Activated naive CD4-positive, alpha-beta T cell treated with anti-CD3 and anti-CD28 coated beads, Interleukin-2, amount 50 U/mL, for 16 hours (primary cell): ENCODE data around the gene KLHL7.

ENCODE experiments used
- DNase-seq: peaks from one replicate; pipeline ENCODE4 v3.0.0-alpha.2; 2020

The KLHL7 gene, protein sequence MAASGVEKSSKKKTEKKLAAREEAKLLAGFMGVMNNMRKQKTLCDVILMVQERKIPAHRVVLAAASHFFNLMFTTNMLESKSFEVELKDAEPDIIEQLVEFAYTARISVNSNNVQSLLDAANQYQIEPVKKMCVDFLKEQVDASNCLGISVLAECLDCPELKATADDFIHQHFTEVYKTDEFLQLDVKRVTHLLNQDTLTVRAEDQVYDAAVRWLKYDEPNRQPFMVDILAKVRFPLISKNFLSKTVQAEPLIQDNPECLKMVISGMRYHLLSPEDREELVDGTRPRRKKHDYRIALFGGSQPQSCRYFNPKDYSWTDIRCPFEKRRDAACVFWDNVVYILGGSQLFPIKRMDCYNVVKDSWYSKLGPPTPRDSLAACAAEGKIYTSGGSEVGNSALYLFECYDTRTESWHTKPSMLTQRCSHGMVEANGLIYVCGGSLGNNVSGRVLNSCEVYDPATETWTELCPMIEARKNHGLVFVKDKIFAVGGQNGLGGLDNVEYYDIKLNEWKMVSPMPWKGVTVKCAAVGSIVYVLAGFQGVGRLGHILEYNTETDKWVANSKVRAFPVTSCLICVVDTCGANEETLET

DNA sequence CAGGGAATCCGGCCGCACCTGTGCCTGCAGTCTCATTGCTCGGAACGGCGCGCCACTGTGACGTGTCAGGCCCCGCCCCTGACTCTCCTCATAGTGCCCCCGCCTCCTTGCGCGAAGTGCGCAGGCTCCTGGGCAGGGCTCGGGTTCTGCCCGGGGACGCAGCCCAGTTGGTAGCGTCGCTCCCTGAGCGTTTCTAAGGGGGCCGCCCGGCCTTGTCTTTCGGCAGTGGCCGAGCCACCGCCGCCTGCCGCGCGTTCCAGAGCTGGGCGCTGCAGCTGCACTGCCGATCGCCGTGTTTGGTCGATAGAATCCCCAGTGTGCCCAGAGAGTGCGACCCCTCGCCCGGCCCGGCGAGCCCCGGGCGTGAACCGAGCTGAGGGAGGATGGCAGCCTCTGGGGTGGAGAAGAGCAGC is at the start of gene KLHL7:
TSS of gene KLHL7 (plus strand) at position 142 of the 413 bp plus-strand sequence. CDS start at position 384, 242 bp downstream.
- DNase-seq: peak; percentile 98

DNA sequence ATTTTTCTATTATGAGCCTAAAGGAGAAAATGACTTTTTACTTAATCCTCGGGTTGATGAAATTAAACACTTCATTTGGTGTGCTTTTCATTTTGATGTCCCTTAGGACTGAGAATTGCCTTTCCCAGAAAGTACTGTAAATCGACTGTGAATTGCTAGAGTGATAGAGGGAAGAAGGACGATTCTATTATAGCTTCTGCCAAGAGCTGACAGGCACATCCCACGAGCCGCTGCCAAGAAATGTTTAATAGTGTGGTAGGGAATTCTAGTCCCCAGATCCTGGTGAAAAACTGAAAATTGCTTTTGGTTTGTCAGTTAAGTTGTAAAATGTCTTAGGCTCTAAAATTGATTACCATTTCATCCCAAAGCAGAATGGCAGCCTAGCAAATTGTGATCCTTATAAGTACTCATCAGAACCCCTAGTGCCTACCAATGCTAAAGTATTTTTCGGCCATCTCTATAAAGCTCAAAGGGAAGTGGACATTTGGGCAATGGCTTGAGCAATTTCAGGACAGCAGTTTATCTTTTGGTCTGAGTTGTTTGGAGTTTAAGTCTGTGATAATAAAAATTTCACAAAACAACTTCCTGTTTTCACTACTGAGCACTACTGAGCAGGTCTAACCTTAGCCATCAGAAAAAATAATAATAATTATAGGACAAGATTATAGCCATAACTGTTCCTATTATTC is 47.0 kb upstream of the KLHL7 start:
- DNase-seq: no peak

DNA sequence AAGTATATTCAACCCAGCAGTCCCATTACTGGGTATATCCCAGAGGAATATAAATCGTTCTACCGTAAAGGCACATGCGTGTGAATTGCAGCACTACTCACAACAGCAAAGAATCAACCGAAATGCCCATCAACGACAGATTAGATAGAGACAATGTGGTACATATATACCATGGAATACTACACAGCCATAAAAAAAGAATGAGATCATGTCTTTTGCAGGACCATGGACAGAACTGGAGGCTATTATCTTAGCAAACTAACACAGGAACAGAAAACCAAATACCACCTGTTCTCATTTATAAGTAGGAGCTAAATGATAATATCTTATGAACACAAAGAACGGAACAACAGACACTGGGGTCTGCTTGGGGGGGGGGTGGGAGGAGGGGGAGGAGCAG is 44.3 kb upstream of the KLHL7 start:
- DNase-seq: no peak

DNA sequence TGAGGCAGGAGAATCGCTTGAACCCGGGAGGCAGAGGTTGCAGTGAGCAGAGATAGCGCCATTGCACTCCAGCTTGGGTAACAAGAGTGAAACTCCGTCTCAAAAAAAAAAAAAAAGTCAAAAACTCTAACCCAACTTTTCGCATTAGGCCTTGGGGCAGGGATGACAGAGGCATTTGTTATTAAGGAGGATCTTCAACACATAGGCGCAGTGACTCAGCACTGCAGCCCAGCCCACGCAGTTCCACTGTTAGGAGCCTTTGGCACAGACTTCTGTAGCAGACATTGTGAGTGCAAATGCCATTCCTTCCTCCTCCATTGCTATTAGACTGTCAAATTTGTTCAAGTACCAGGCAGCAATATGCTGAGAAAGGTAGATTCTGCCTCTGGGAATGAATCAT is 43.1 kb upstream of the KLHL7 start:
- no peak for DNase-seq

DNA sequence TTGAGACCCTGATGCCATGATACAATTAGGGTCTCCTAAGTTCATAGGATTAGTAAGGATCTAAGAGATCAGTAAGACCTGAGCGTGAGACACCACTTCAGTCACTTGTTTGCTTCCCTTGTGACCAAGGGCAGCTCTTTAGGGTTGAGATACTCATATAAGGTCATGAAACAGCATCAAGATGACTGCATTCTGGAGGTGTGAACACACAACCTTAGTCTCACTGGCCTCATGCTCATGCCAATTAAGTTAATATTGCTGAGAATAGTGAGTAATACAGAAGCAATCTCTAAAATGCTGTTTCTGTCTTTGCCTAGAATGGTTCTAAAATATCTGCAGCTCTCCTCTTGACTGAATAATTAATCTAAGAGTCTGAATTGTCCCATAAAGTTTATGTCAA is 39.6 kb upstream of the KLHL7 start:
- DNase-seq: no peak

DNA sequence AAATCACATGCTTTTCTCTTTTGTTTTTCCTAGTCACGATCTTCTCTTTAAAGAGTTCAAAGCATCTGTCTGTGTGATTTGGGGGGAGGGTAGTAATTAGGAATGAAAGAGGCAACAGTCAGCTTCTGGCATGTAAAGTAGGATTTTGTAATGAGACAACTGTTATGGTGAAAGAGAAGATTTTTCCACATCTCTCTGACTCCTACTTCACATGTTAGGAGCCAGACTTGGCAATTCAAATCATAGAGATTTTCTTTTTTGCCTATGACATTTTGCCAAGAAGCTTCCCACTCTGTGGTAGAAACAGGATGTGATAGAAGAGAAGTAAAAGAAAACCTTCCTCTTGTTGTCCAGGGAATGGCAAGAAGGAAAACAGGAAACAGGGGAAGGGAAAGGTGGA is 38.3 kb upstream of the KLHL7 start:
- DNase-seq: no peak

DNA sequence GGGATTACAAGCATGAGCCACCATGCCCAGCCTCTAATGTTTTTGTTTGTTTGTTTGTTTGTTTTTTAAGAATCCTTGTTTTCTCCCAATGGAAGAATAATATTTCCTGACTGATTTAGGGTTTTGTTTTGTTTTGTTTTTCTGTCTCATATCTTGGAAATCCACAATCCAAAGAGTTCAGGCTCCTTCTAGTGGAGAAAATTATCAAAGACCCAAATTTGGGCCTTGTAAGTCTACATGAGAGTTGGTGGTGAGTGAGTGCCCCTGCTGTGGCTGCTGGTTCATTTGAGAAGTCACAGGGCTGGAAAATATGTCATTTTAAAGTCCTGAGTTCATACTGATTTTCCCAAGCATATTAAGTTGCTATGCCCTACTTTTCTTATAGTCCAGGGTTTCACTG is 33.5 kb upstream of the KLHL7 start:
- no peak for DNase-seq

DNA sequence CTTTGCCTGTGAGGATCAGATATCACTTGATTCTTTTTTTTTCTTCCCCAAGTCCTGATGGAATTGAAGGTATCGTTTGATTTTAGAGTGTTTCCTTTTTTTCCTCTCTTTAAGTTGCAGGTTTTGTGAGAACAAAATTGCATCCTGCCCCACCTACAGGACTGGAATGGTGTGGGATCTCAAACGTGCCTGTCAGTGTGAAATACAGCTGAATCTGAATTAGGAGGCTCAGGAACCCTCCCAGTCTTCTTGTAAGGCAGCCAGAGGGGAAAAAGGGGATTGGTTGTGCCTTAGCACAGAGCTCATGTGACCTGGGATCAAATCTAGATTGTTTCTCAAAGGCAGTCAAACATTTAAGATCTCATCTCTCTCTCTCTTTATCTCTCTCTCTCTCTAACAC is 32.7 kb upstream of the KLHL7 start:
- no peak for DNase-seq

DNA sequence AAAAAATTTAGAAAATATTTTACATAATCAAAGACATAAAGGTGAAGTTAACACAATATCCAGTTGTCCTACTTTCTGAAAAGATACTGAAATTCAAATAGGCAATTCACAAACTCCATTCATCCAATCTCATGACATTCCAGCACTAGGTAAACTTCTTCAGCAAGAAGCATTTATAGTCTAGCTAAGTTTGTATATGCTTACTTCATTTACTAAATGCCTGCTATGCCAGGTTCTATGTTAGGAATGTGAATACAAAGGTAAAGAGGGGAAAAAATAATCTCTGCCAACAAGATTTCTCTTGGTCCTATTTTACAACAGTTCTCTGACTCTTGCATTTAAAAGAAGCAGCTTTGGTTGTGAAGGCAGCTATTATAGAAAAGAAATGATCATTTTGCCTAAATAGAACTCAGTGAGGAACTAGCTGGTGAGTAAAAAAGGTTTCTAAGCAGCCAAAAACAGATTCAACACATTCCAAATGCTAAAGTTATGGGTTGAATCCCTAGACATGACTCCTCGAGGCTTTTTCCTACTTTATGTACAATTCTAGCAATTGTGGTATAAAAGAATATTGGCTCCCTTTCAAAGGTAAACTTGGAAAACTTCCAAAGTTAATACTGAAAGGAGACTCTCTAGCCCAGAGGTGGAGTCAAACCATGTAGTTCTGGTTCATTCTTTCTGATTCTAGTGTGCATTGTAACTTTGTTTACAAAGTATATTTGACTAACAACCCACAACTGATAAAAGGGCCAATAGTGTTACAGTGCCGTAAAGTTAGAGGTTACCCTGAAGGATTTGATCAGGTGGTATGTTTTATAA is 30.9 kb upstream of the KLHL7 start:
- no peak for DNase-seq

DNA sequence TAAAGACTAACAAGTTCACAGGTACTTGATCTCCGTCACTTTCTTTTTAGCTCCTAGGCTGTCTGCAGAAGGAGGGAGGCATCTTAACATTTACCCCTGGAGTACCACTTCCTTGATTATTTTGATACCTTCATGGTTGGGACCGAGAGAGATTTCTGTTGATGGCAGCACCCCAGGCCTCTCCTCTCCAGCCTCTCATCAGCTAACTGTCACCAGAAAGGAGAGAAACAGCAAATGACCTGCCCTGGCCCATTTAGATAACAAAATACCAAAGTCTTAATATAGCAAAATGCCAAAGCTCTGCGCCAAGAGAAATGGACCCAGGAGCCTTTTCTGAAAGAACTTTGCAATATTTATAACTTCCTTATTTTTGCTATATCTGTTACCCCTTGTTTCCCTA is 30.0 kb upstream of the KLHL7 start:
- no peak for DNase-seq

DNA sequence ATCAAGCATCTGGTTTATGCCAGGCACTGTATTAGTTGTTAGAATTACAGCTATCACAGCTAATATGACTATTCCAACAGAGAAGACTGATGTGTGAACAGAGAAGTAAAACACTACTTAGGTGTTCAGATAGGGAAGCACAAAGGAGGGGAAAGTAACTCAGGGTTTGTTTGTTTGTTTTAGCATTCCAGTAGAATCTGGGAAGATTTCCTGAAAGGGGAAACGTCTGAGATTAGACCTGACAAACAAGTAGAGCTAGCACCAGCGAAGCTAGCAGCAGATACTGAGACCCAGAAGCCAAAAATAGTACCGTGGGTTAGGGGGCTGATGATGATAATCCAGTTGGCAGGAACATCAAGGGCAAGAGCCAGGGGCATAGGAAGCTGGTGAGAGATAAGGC is 28.8 kb upstream of the KLHL7 start:
- no peak for DNase-seq

DNA sequence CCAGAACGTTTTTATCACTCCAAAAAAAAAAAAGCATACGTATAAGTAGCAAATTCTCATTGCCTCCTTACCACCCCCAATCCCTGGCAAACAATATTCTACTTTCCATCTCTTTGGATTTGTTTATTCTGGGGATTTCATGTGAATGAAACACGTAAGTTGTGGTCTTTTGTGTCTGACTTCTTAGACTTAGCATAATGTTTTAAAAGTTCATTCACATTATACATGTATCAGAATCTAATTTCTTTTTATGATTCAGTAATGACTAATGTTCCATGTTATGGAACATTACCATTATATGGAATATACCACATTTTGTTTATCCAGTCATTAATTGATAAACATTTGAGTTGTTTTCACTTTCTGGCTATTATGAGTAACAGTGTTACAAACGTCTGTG is 12.5 kb upstream of the KLHL7 start:
- DNase-seq: no peak

DNA sequence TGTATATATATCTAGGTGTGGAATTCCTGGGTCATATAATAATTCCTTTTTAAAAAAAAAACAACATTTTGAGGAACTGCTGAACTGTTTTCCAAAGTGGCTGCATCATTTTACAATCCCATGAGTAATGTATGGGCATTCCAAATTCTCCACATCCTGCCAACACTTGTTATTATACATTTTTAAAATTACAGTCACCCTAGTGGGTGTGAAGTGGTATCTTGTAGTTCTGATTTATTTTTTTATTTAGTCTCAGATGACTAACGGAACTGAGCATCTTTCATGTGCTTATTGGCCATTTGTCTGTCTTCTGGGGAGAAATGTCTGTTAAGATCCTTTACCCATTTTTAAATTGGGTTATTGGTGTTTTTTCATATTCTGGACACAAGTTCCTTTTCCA is 12.0 kb upstream of the KLHL7 start:
- DNase-seq: no peak

DNA sequence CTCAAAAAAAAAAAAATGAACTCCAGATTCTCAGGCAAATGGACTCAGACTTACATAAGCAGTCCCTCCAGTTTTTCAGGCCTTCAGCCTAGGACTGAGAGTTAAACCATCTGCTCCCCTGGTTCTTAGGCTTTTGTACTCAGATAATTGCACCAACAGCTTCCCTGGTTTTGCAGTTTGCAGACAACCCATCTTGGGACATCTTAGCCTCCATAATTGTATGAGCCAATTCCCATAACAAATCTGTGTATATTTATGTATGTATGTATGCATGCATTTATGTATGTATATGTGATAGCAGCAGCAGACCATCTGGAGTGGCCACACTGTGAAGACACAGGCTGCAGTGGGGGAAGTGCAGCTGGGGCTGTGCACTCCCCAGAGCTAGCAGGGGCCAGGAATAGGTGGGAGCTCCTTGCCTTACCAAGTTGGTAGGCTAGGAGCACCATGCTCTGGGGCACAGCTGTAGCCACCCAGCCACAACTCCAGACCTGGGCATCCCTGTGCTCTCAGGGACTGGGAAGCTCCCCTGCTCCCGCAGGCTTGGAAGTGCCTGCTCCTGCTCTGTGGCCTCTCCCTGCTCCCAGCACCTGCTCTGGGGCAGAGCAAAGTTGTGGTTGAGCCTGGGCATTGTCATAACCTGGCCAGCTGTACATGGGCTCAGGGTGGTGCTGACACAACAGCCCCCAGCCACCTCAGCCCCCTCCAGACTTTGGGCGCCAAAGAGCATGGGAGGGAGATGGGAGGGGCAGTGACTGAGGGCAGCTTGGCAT is 8.9 kb upstream of the KLHL7 start:
- DNase-seq: no peak

DNA sequence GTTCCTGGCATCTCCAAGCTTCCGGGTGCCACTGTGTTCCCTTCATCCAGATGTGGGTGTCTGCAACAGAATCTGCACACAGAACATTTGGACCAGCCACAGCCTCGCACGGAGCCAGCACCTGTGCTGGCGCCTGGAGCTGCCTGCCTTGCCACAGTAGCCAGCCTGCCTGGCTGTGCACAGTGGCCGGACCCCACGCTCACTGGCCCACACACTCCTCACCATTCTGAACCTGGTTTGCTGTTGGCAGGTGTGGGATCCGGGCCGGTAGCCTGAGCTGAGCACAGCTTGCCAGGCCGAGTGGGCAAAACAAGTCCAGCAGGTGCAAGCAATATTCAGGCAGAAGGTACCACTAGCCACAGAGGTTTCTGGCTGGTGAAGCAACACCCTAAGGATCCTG is 7.6 kb upstream of the KLHL7 start:
- DNase-seq: no peak

DNA sequence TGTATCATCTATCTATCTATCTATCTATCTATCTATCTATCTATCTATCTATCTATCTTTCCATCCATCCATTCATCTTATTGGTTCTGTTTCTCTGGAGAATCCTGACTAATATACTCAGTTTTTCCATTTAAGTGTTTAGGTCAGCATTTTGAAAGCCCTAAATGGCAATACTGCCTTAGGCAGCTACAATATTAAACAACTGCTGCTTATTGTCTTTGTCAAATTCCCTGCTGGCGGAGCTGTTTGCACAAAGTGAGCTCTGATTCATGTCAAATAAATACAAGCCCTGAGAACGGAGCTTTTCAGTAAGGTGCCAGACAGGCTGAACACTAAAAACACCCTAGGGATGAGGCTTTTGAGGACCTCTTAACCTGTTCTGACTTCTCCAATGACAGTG is 7.1 kb upstream of the KLHL7 start:
- DNase-seq: no peak

DNA sequence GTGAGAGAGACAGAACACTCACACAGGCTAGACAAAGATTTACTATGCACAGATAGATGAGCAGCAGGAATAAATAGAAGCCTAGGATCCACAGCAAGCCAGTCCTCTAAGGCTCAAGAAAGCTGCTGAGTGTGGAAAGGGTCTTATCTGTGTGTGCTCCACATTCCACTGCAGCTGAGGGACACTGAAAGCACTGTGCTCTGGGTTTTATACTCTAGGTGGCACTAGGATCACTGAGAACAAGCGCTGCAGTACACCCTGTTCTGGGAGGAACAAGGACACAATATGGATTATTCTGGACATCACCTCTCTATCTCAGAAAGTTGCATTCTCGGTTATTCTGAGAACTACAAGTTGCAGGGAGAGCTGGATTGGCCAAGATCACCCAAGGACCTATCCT is 4.9 kb upstream of the KLHL7 start:
- DNase-seq: no peak

DNA sequence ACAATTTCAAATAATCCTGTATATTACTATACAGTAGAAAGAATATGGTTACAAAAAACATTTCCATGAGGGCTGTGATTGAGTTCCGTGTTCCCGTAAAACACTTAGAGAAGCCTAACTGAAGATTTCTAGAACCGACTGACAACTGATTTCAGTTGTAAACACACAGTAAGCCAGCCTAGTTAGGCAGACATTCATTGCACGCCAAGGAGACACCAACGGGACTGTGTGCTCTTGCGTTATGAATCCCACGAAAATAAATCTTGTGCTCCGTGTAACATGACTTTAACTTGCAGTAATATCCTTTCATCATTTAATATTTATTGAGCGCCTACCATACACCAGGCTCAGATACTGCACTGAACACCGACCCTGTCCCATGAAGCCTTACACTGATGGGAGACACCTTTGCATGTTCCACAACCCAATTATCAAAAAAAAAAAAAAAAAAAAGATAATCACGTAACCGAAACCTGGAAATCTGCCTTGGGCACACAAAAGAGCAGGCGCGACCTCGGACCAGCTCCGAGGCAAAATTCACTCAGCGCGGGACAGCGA is 420 bp upstream of the KLHL7 start:
- DNase-seq: no peak

DNA sequence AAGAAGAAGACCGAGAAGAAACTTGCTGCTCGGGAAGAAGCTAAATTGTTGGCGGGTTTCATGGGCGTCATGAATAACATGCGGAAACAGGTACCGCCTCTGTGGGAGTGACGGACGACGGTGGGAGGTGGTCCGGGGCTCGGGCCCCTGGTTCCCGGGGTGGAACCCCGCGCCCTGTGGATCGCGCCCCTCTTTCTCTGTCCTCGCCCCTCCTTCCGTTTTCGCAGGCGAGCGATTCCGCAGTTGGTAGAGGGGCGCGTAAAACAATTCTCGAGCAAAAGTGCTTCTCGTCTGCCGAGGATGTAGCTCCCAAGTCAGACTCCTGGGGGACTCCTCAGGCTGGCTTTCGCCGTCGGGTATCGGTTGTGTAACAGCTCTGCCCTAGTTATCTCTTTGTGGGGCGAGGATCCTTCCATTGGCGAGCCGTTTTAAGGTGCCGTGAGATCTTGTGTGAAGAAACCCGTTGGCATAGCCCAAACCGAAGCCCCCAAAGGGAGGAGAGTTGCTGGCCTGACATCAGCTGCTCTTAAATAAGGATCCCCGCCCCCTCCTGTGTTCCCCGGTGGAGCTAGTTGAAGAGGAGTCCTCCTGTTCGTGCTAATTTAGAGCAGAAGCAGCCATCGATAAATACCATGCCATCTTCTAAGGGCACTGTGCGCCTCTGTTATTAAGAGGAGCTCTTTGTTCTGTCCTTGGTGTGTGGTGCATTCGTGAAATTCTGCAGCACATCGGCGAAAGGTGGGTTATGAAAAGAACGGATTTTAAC is 655 bp downstream of the KLHL7 start:
- DNase-seq: peak; percentile 47

DNA sequence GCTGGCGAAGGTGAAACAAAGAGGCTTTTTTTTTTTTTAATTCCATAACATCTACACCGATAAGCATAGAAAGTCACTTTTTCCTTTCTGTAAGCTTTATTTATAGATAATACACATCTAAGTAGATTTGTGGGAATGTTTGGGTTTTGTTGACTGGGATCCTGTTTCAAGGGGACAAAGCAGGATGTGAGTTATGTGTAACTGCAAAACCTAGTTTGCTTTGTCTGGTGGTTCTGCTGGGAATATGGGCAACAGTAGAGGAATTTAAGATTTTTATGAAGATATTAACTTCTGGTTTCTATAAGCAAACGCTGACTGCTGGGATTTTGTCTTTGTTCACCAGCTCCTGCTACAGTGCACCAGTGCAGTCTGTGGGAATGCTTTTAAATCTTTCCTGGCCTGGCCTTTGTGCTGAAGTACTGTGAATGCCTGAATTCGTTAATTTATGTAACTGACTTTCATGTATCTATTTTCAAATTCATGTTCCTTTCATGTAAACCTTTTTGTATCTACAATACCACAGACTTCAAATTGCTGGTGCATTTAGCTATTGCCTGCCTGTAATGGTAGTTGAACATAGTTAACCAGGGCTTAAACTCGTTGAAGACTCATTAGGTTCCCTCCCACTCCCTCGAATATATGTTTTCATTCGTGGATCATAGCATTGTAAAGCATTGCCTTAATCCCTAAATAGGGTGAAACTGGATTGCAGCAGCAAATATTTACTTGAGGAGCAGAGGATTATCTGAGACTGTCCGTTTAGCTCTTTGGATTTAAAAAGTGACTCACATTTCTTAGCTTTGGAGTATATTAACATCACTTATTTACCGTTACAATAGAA is 1.5 kb downstream of the KLHL7 start:
- no peak for DNase-seq
